Left ventricle myocardium inferior (tissue), 1 donor: ENCODE measurements around the gene VMO1. TPM values are rescaled to one million over a fixed set of nuclear protein-coding genes. Genes with fewer than 3 reads are reported as not detected.

Experiments
- DNase-seq: peaks from one replicate; pipeline ENCODE4 v3.0.0-alpha.2; 2020
- H3K27ac ChIP-seq: fragments of 200-600 bp; replicated peaks from 2 replicates; pipeline ENCODE4 v1.8.0; 2021
- H3K27me3 ChIP-seq: fragments of 200-600 bp; 2 replicates; pipeline ENCODE4 v1.8.0; 2021; ENCODE audit warnings: low read depth
- H3K36me3 ChIP-seq: fragments of 200-600 bp; 2 replicates; pipeline ENCODE4 v1.8.0; 2021
- H3K4me1 ChIP-seq: fragments of 200-600 bp; 2 replicates; pipeline ENCODE4 v1.8.0; 2021
- H3K4me3 ChIP-seq: fragments of 200-600 bp; 2 replicates; pipeline ENCODE4 v1.8.0; 2021; ENCODE audit warnings: mild to moderate bottlenecking, moderate library complexity
- H3K9me3 ChIP-seq: fragments of 200-600 bp; replicated peaks from 2 replicates; pipeline ENCODE4 v1.8.0; 2021
- intact Hi-C: fragments of 100-400 bp; cut with micrococcal nuclease; formaldehyde crosslinking; loops from one replicate; pipeline ENCODE4 v1.11.0; 2022
- total RNA-seq: library from RNA; stranded (reverse); fragmentation: NEBNext Ultra II Directional; extraction: Animal tissue kit (Norgen Biotek cat#: 25700); gene quantifications from one replicate; pipeline ENCODE4 v1.2.1, GENCODE V29; 2021
- TF ChIP-seq, protein P1 (sequence below): fragments of 200-600 bp; IDR thresholded peaks from 2 replicates; pipeline ENCODE4 v1.8.0; 2021; ENCODE audit warnings: antibody characterized with exemption, mild to moderate bottlenecking, borderline replicate concordance
- donor health status: DM: no; HTN: yes; CAD: no; lungs with severe emphysema.

Gene VMO1
- total RNA-seq, 1 donor from 2014 or later: 0.63 TPM

DNA sequence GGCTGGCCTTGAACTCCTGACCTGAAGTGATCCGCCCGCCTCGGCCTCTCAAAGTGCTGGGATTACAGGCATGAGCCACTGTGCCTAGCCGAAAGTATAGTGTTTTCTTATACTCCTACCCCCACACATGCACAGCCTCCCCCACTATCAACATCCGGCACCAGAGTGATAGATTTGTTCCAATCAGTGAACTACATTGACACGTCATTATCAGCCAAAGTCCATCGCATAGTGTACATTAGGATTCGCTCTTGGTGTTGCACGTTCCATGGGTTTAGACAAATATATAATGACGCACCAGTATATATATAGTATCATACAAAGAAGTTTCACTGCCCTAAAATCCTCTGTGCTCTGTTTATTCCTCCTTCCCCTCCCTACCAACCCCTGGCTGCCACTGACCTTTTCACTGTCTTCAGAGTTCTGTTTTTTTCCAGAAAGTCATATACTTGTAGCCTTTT is 26.4 kb downstream of the VMO1 start:
- peaks cover 50% of the 10 kb centered on the region for H3K27me3 ChIP-seq
- DNase-seq: no peak
- intact Hi-C loops: no loop called here
- TF ChIP-seq, protein P1, sequence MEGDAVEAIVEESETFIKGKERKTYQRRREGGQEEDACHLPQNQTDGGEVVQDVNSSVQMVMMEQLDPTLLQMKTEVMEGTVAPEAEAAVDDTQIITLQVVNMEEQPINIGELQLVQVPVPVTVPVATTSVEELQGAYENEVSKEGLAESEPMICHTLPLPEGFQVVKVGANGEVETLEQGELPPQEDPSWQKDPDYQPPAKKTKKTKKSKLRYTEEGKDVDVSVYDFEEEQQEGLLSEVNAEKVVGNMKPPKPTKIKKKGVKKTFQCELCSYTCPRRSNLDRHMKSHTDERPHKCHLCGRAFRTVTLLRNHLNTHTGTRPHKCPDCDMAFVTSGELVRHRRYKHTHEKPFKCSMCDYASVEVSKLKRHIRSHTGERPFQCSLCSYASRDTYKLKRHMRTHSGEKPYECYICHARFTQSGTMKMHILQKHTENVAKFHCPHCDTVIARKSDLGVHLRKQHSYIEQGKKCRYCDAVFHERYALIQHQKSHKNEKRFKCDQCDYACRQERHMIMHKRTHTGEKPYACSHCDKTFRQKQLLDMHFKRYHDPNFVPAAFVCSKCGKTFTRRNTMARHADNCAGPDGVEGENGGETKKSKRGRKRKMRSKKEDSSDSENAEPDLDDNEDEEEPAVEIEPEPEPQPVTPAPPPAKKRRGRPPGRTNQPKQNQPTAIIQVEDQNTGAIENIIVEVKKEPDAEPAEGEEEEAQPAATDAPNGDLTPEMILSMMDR: no peak
- H3K36me3 ChIP-seq: no peaks in the 10 kb centered on the region
- no peaks in the 10 kb centered on the region for H3K9me3 ChIP-seq
- no peaks in the 10 kb centered on the region for H3K4me1 ChIP-seq
- no peak overlapping the region for H3K4me3 ChIP-seq
- H3K27ac ChIP-seq: no peak overlapping the region

DNA sequence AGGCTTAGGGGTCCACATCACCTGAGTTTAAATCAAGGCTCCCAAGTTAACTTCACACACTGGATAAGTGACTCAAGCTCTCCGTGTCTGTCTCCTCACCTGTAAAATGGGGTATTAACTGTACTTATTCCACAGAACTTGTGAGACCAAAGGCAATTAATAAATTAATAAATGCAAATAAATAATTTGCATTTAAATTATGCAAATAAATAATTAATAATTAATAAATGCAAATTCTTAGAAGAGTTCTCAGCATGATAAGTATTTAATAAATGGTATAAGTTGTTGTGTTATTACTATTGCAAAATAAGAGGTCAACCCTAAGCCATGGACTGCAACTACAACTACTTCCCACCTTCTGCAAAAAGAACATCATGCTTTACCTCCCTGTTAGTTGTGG is 32.8 kb downstream of the VMO1 start:
- H3K27ac ChIP-seq: no peak overlapping the region
- no peak for DNase-seq
- TF ChIP-seq, protein P1: no peak
- intact Hi-C loops: no loop called here
- no peaks in the 10 kb centered on the region for H3K36me3 ChIP-seq
- peaks cover 70% of the 10 kb centered on the region for H3K27me3 ChIP-seq
- no peaks in the 10 kb centered on the region for H3K9me3 ChIP-seq
- peaks cover 2% of the 10 kb centered on the region for H3K4me1 ChIP-seq
- no peak overlapping the region for H3K4me3 ChIP-seq

DNA sequence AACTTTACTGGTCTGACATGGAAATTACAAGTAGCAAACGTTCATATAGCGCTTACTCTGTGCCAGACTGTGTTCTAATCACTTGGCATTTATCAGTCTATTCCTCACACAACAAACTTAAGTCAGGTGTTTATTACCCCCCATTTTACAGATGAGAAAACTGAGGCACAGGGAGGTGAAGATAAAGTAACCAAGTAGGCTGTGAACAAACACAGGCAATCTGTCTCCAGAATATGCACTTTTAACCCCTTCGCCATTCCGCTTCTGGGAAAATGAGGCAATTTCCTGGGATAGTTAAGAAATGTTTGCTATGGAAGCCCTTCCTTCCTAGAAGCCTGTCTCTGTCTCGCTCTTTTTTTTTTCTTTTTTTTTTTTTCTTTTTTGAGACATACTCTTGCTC is 34.2 kb downstream of the VMO1 start:
- no peaks in the 10 kb centered on the region for H3K9me3 ChIP-seq
- H3K4me3 ChIP-seq: no peak overlapping the region
- H3K4me1 ChIP-seq: peaks cover 11% of the 10 kb centered on the region
- TF ChIP-seq, protein P1: no peak
- no peaks in the 10 kb centered on the region for H3K36me3 ChIP-seq
- intact Hi-C loops: no loop called here
- no peak for DNase-seq
- H3K27ac ChIP-seq: no peak overlapping the region
- peaks cover 62% of the 10 kb centered on the region for H3K27me3 ChIP-seq

DNA sequence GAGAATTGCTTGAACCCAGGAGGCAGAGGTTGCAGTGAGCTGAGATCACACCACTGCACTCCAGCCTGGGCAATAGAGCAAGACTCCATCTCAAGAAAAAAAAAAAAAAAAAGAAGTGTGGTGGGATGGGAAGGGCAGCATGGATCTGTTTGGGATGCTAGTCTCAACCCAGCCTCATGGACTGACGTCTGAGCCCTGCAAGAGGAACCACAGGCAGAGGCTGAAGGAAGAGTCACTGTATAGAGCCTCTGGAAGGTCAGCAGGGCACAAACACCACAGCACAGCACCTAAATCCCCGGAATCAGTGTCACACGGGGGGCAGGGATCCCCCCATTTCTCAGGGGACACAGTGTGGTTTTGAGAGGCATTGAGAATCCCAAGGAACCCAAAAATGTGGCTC is 35.6 kb downstream of the VMO1 start:
- intact Hi-C loops: no loop called here
- H3K36me3 ChIP-seq: no peaks in the 10 kb centered on the region
- no peaks in the 10 kb centered on the region for H3K9me3 ChIP-seq
- TF ChIP-seq, protein P1: no peak
- no peak for DNase-seq
- no peak overlapping the region for H3K4me3 ChIP-seq
- peaks cover 12% of the 10 kb centered on the region for H3K4me1 ChIP-seq
- H3K27ac ChIP-seq: no peak overlapping the region
- peaks cover 69% of the 10 kb centered on the region for H3K27me3 ChIP-seq

DNA sequence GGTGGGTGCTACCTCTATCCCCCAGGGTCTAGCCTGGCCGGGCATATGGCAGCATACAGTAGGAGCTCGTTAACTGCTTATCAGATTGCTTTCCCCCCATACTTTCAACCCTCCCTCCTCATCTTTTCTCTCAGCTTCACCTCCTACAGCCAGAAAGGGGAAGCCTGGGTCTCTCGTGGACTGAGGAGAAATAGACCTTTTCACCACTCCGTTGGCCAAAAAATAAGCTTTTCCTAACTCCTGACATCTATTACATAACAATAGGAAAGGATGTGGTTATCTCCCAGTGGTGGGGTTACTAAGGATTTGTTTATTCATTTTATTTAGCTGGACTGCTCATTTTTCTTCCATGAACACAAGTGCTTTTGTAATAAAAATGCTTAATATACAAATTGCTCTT is 37.5 kb downstream of the VMO1 start:
- Histone ChIP-seq H3K27ac (no peak overlapping the region), H3K27me3 (peaks cover 70% of the 10 kb centered on the region), H3K4me1 (peaks cover 21% of the 10 kb centered on the region), H3K9me3 (no peaks in the 10 kb centered on the region), H3K36me3 (no peaks in the 10 kb centered on the region), H3K4me3 (no peak overlapping the region)
- no peak for DNase-seq
- TF ChIP-seq, protein P1: no peak
- intact Hi-C loops: no loop called here

DNA sequence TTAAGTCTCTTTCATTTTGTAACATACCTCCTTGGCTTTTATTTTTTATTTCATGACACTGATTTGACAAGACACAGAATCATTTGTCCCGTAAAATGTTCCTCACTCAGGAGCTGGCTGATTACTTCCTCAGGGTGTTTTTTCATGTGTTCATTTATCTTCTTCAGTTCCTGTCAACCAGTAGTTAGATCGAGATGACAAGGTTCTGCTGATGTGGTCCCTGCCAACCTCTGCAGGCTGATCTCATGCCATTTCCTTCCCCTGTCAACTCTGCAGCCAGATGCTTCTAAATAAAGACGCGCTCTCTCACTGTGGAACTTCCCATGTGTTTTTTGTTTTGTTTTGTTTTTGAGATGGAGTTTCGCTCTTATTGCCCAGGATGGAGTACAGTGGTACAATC is 38.3 kb downstream of the VMO1 start:
- intact Hi-C loops: no loop called here

More for the DNA sequence above, 38.3 kb downstream of the VMO1 start:
- peaks cover 68% of the 10 kb centered on the region for H3K27me3 ChIP-seq
- no peaks in the 10 kb centered on the region for H3K9me3 ChIP-seq
- H3K27ac ChIP-seq: peak overlapping the region; percentile 30
- no peaks in the 10 kb centered on the region for H3K36me3 ChIP-seq
- DNase-seq: no peak
- H3K4me3 ChIP-seq: no peak overlapping the region
- peaks cover 21% of the 10 kb centered on the region for H3K4me1 ChIP-seq
- TF ChIP-seq, protein P1: no peak
